GM18907 (cell line): ENCODE results near the gene CCDC85C.

Experiments used
- ATAC-seq: cut with Tn5 transposase; IDR thresholded peaks from one replicate; pipeline ENCODE4 v1.9.1; 2021; ENCODE audit warnings: mild to moderate bottlenecking, moderate library complexity; ENCODE audit not compliant: unreplicated experiment

The CCDC85C gene

DNA sequence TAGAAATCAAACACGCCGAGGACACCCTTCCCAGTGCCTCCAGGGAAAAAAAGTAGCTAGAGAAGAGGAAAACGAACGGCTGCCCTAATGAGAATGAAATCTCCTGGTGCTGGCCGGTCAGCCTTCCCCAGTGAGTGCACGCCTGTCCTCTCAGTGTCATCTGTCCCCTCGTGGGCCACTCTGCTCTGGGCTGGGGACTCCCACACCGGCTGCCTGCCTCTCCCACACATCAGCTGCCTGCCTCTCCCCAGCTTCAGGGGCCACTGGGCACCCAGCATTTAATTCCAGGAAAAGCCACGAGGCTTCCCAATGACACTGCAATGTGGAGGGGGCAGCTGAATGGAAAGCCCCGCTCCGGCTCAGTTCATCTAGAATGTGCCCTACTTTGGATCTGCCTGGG, 59.0 kb downstream of the CCDC85C start:
- no peak for ATAC-seq

DNA sequence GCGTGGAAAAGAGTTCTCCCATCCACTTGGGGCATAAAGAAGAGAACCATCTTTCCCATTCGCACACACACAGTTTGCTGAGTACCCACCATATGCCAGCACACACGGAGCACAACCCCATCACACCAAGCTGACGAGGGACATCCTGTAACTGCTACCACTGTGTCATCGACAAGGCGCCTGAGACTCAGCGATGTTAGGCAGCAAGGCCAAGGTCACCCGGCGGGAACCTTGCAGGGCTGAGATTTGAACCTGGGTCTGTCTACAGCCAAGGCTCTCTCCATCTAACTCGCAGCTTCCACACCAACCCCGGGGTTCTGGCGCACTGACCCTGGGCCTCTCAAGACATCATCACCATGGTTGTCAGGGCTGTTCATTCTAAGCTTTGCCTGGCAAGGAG, 60.0 kb downstream of the CCDC85C start:
- no peak for ATAC-seq

DNA sequence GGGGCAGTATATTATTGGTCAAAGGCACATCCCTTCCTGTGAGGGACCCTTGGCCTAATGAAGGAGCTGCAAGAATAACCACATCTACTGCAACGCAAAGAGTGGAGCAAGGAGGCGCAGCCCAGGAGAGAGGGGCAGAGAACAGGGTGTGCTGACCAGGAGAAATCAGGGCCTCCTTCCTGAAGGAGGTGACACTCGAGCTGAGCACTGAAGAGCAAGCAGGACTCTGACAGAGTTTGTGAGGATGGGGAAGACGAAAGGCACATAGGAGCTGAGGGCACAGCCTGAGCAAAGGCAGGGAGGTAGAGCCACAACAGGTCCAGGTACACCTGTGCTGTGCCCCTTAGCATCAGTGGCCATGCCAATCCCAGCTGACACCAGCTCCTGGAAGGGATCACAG, 60.6 kb downstream of the CCDC85C start:
- ATAC-seq, result no peak

DNA sequence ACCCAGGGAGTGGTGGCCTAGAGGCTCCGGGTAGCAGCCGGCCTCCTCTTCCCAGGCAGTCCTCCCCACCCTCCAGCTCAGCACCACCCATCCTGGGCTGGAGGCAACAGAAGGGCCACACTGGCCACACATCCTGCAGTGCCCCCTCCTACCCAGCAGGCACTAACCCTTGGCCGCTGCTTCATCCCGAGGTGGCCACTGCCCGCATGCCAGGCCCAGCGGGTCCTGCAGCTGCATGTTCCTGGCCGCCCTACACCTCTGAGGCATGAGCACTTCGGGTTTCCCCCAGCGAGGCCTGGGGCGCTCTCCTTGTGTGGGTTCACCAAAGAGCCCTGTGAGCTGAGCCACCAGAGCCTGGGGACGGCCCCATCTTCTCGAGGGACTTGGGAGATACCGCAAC, 61.4 kb downstream of the CCDC85C start:
- ATAC-seq, result no peak

DNA sequence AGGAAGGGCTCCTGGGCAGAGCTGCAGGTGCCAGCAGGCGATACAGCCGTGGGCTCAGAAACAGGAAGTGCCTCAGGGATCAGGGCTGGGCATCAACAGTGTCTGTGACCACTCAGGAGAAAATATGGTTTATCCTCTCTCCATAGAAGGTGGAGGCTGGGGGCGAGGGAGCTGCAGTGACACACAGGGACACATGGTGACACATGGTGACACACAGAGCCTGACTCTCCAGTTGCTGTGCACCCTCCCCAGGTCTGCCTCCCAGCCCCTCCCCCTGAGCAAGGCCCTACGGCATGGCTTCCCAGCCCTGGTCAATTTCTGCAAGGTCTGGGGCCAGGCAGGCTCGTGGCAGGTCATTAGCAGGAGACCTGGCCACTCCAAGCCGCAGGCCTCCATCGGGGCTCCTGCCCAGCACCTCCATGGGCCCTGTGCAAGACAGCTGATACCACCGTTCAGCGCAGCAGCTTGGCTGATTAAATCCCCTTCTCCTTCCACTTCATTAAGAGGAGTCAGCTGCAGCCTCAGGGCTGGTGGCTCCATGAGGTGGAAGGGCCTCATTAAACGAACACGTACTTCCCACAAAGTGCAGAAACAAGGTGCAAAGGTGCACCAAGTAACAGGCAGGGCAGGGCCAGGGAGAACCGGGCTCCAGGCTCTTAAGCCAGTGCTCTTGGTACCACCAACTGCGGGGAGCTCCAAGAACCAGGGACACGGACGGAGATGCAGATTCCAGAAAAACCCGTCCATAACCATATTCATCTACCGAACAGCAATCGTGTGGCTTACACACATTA, 62.1 kb downstream of the CCDC85C start:
- no peak for ATAC-seq

DNA sequence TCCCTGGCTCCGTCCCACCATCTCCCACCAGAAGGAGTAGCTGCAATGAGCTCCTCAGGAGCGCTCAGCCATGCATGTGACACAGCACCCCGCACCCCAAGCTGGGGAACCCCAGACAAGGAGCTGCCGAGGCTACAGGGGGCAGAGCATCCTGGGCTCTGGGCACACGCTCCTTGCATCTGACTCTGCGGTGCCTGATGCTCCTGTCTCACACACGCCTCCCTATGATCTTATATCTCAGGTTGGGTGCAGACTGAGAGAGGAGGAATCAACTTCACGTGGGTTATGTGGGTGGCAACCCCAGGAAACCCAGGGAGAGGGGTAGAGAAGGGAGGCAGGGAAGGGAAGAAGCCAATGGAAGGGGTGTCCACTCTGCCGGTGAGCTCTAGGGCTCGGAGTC, 62.8 kb downstream of the CCDC85C start:
- no peak for ATAC-seq

DNA sequence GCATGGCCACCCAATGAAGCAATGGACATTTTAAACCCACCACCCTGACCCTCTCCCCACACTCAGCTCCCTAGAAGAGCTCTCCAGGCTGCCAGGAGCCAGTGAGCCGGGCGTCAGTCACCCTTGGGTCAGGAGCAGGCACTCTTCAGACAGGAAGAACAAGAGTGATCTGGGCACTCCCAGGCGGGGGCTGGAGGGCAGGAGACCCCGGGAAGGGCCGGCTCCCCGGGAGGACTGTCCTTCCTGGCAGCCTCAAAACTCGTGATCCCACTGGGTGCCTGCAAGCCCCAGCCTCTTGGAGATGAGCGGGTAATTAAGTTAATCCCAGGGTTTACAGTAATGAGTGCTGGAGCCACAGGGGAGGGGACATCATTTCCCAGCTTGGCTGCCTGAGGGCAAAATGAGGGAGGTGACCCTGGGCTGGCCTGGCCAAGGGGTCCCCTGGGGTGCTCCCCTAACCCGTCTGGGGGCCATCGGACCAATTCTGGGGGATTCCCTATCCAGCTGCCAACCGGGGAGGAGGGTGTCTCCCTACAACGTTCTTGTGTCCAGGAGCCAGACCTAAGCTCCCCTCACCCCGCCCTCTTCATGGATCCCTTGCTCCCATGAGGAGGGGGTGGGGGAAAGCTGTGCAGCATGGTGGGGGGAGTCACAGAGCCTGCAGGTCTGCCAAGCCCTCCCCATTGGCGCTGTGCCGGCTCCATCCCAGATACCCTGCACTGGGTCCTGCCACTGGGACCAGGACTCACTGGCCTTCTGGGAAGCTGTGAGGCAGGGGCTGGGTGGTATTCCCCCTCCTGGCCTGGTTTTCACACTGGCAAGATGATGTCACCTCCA, 63.6 kb downstream of the CCDC85C start:
- no peak for ATAC-seq

DNA sequence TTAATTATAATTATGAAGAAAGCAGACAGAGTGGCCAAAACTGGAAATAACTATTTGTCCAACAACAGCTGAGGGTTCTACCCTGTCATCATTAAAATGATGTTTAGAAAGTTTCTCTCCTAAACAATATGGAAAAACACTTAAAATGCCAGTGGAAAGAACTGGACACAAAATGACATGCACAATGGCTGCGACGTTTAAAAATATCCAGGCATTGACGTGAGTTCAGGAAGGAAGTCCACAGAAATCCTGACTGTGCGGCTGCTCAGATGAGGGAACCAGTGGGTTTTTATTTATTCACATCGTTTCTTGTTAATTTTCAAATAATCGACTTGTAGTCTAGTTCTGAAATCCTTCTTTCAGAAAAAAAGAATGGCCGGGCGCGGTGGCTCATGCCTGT, 64.5 kb downstream of the CCDC85C start:
- no peak for ATAC-seq

DNA sequence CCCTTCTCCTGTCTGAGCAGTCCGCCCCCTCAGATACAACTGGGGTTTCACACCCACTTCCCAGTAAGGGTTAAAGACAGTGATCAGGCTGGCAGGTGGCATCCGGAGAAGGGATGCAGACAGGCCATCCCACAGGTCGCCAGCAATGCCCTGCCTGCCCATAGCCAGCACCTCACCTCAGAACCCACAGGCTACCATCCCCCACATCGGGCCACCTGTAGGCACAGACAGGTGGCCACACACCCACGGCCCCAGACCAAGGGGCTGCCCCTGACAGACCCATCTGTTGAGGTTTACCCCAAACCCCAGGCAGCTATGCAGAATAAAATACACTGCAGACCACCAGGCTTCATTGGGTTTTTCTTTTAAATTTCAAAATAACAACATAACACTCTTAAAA, 65.3 kb downstream of the CCDC85C start:
- ATAC-seq, result no peak

DNA sequence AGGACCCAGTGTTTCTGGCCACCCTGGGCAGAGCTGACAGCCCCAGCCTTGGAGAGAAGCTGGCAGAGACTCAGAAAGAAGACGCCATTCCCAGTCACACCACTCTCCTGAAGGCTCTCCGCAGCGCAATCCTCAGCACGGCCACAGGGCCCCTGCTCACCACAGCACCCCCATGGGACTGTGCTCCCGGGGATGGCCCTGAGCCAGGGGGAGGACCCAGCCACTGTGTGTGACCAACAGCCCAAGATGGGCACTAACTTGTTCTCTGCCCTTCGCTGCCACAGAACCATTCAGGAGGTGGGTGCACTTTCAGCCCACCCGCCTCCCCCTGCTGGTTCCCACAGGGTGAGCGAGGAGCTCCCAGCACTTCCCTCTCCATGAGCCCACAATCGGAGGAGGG, 65.7 kb downstream of the CCDC85C start:
- no peak for ATAC-seq

DNA sequence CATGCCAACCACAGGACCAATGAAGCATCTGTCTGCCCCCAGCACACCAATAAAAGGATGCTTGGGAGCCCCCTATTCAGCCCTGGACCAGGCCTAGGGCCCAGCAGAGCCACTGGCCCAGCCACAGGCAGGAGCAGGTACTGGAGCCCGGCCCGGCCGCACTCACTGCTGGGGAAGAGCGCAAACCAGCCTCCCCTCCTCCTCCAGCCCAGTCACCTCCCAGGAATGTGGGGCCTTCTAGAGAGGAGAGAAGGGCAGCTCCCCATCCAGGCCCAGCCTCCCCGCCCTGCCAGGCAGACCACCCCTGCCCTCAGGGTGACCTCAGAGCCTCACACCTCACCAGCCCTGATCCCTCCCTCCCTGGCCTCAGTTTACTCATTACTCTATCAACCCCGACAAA, 66.6 kb downstream of the CCDC85C start:
- no peak for ATAC-seq

DNA sequence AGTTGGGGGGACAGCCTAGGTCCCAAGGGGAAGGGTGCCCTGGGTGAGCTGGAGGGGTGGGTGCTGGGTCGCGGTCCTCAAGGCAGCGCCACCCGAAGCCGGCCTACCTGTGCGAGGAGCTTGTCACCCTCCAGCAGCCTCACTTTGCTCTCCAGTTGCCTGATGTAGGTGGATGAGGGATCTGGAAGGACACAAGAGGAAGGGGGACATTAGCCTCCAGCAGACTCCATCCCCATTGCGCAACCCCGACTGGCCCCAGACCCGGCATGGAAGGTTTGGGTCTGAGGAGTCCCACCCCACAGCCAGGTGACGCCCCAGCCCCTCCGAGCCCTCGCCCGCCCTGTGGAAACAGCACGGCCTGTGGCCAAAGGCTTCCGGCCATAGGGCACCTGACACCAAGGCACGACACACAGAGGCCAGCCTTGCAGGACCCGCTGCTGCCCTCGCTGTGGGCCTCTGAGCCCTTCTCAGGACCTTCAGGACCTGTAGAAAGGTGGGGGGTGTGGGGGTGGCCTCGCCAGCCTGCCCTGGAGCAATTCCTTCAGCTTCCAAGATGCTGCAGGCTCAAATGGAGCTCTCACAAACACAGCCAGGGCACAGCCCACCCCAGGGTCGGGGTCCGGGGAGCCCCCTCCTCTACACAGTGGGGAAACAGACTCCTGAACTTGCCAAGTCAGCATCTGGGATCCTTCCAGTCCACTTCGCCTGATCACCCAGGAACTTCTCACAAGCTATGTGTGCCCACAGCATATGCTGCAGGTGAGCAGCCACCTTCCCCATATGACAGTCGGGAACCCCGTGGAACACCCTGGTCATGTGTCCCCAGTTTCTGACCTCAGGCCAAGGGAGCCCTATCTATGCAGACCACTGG, 67.9 kb downstream of the CCDC85C start:
- ATAC-seq, result no peak

DNA sequence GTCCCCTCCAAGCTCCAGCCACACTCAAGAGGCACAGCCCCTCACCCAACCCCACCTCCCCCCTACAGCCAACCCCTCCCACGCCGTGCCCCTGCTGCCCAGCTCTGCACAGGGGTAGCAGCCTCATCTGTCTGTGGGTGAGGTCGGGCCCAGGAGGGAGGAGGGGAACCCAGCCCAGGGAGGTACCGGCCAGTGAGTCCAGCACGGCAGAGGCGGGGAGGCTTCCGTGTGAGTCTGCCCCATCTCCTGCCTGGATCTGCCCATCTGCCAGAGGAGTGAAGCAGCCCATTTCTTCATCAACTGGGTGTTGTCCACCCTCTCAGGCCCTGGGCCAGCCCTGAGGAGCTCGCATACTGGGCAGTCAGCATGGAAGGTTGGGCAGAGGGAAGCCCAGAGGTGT, 68.6 kb downstream of the CCDC85C start:
- no peak for ATAC-seq

DNA sequence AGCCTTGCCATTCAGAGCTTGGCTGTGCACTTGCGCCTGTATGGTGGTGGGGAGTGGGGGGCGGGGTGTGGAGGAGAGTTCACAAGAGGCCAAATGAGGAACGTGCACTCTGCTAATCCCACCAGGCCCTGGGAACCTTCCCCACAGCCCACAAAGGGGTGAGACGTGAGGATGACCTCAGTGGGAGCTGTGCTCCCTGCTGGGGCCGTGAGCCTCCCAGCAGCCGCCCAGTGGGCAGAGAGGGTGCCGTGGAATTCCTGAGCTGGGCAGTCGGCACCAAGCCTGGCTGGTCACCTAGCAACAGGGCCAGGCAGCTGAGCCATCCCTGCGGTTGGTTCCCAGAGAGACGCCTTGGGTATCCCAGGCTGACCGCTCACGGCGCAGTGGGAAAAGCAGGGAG, 69.1 kb downstream of the CCDC85C start:
- no peak for ATAC-seq

DNA sequence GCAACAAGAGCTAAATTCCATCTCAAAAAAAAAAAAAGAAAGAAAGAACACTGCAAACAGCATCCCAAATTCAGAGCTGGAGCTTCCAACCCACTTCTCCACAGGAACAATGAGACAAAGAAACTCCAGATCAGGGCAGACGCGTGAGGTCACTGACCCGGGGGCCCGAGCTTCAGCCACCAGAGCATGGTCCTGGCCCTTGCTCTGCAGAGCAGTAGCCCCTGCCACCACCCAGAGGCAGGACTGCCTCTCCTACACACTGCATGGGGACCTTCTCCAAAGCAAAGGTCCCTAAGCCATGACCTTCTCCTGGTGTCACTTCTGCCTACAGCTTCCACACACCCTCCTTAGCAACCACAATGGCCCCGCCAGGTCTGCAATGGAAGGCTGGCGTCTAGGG, 69.7 kb downstream of the CCDC85C start:
- ATAC-seq, result no peak

DNA sequence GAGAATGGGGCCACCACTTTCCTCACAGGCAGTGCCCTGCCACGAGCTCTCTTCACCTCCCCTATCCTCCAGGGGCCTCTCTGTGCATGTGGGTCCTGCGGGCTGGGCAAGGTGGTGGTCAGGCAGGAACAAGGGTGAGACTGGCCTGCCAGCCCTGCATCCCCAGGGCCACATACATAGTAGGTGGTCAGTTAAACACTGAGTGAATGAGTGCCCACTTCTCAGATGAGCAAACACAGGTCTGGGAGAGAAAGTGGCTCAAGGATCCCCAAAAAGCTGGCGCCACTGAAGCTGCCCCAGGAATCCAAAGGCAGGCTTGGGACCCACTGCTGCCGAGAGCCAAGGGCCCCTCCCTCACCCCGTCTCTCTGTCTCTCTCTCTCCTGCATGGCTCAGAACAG, 71.7 kb downstream of the CCDC85C start:
- ATAC-seq, result no peak

DNA sequence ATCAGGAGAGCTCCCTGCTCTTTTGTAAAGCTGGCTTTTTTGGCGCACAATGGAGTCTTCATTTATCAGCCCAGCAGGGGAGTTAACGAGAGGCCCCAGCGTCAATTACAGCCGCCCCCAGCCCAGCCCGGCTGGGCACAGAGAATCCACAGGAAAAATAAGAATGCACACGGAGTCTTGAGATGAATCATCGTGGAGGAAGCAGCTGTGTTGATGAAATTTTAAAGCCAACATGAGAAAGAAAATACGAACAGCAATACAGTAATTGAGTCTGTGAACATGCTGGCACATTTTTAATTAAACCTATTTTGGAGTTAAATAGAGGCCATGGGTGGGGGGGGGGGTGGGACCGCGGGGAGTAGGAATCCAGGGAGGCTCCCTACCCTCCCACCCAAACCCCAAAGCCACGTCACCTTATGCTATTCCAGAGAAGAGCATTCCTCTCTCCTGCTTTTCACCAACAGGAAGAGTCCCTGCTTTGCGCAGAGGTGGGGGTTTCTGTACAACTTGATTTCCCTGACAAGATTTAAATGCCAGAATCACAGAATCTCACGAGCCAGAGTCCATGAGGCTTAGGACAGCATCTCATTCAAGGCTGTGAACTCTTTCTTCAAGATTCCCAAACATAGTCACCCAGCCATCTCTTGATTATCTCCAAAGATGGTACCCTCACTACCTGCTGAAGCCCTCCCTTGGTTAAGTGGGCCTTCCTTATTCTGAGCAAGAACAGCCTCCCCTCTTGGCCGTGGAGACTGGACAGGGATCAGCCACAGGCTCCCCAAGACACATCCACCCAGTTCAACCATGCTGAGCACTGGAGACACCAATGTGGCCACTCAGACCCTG, 72.5 kb downstream of the CCDC85C start:
- ATAC-seq, result no peak

DNA sequence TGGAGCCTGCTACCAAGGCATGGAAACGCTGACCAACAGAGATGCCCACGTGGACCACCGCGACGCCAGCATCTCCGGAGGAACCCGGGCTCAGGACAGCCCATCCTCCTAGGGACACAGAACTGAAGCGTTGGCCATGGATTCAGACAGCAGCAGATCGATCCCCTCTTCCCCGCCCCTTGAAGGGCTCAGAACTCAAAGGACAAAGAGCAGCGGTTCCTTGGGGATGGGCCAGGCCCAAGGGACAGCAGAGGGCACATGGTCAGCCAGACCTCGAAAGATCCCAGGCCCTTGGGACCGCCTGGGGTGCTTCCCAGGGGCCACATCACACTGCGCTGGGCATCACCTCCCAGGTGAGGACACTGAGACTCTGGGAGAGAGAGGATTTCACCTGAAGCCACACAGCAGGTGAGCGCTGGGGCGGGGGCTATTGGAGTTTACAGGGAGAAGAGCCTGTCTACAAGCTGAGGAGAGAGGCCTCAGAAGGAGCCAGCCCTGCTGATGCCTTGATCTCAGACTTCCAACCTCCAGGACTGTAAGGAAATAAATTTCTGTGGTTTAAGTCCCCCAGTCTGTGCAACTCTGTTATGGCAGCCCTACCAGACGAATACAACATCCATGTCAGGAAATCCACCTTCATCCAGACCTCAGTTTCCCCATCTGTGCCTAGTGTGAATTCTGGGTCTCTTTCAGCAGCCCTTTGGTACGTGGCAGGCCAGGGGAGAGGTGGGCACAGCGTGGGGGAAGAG, 73.4 kb downstream of the CCDC85C start:
- ATAC-seq, result no peak

DNA sequence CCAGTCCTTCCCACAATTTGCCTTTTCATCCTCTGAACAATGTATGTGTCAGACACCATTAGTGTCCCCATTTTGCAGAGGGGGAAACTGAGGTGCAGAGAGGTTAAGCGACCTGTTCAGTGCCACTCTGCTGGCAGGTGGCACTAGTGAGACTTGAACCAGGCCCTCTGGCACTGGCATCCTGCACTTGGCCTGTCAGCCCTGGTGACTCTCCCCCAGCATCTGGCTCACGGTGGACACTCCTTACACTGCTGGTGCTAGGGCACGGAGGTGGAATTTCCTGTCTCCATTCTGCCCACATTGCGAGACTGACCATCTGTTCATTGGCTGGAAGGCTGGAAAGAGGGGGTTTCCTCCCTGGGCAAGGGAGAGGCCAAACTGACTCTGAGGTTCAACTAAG, 74.1 kb downstream of the CCDC85C start:
- ATAC-seq, result no peak
